Astrocyte (in vitro differentiated cells and primary cell): ENCODE measurements around the gene SERTAD4. TPM values are rescaled to one million over a fixed set of nuclear protein-coding genes. Genes with fewer than 3 reads are reported as not detected.
"Not testable (repeated sequence)": the region's sequence is repeated elsewhere in the genome, so short reads cannot be mapped to it uniquely, and the experiment has no call there.

ENCODE experiments used
- DNase-seq: peaks from one replicate; pipeline ENCODE4 v3.0.0-alpha.2; 2010; ENCODE audit warnings: low read depth
- FAIRE-seq: peaks from 2 replicates; lab custom pipeline; 2011; peaks lifted over from hg19 to GRCh38; lab: Jason Lieb, UNC
- H2AFZ ChIP-seq: 2 replicates; pipeline ENCODE4 v1.6.0; 2012; ENCODE audit warnings: low read depth, low read length, inconsistent platforms
- H3K27ac ChIP-seq: 2 replicates; pipeline ENCODE4 v1.5.1; 2011; ENCODE audit warnings: low read depth, low read length, inconsistent platforms
- H3K27me3 ChIP-seq: 2 replicates; pipeline ENCODE4 v1.6.0; 2011; ENCODE audit warnings: low read length, inconsistent platforms; ENCODE audit not compliant: insufficient read depth
- H3K36me3 ChIP-seq: 2 replicates; pipeline ENCODE4 v1.5.1; 2011; ENCODE audit warnings: low read length, inconsistent platforms; ENCODE audit not compliant: insufficient read depth
- H3K4me1 ChIP-seq: 2 replicates; pipeline ENCODE4 v1.5.1; 2011; ENCODE audit warnings: low read length, inconsistent platforms; ENCODE audit not compliant: insufficient read depth
- H3K4me2 ChIP-seq: 2 replicates; pipeline ENCODE4 v1.6.0; 2012; ENCODE audit warnings: low read length, inconsistent platforms
- H3K4me3 ChIP-seq: 2 replicates; pipeline ENCODE4 v1.5.1; 2011; ENCODE audit warnings: low read depth, mild to moderate bottlenecking, low read length, inconsistent platforms; ENCODE audit not compliant: insufficient read depth
- H3K79me2 ChIP-seq: 2 replicates; pipeline ENCODE4 v1.6.0; 2012; ENCODE audit warnings: mild to moderate bottlenecking, low read length, inconsistent platforms; ENCODE audit not compliant: insufficient read depth
- H3K9ac ChIP-seq: 2 replicates; pipeline ENCODE4 v1.6.0; 2012; ENCODE audit warnings: mild to moderate bottlenecking, low read length, inconsistent platforms
- H3K9me3 ChIP-seq: 2 replicates; pipeline ENCODE4 v1.5.1; 2012; ENCODE audit warnings: low read depth, mild to moderate bottlenecking, low read length, inconsistent platforms; ENCODE audit not compliant: insufficient read depth
- H4K20me1 ChIP-seq: 2 replicates; pipeline ENCODE4 v1.6.0; 2012; ENCODE audit warnings: low read length, inconsistent platforms; ENCODE audit not compliant: insufficient read depth
- H3K27ac Mint-ChIP-seq: one replicate; pipeline ENCODE4 v1.8.0; 2021; ENCODE audit warnings: mild to moderate bottlenecking, mixed read lengths; ENCODE audit not compliant: unreplicated experiment
- H3K27me3 Mint-ChIP-seq: one replicate; pipeline ENCODE4 v1.8.0; 2021; ENCODE audit warnings: low read depth, mixed read lengths; ENCODE audit not compliant: unreplicated experiment
- H3K36me3 Mint-ChIP-seq: one replicate; pipeline ENCODE4 v1.8.0; 2021; ENCODE audit warnings: low read depth, mixed read lengths; ENCODE audit not compliant: unreplicated experiment
- H3K4me1 Mint-ChIP-seq: one replicate; pipeline ENCODE4 v1.8.0; 2021; ENCODE audit warnings: low read depth, mixed read lengths; ENCODE audit not compliant: unreplicated experiment
- H3K4me3 Mint-ChIP-seq: one replicate; pipeline ENCODE4 v1.8.0; 2021; ENCODE audit warnings: mild to moderate bottlenecking, moderate library complexity, mixed read lengths; ENCODE audit not compliant: unreplicated experiment
- H3K9me3 Mint-ChIP-seq: one replicate; pipeline ENCODE4 v1.8.0; 2021; ENCODE audit warnings: mild to moderate bottlenecking, mixed read lengths; ENCODE audit not compliant: unreplicated experiment
- CTCF ChIP-seq: IDR thresholded peaks from 2 replicates; pipeline ENCODE4 v1.5.1; 2011; ENCODE audit warnings: low read depth, mild to moderate bottlenecking, inconsistent platforms, low read length, moderate library complexity; ENCODE audit not compliant: insufficient read depth
- EZH2 ChIP-seq: IDR thresholded peaks from 2 replicates; pipeline ENCODE4 v1.6.1; 2012; ENCODE audit warnings: mild to moderate bottlenecking, low read length, inconsistent platforms; ENCODE audit not compliant: insufficient read depth
- total RNA-seq: library from RNA; stranded (reverse); gene quantifications from 2 replicates; pipeline ENCODE4 v1.2.1, GENCODE V29; 2021

The SERTAD4 gene
- total RNA-seq, 1 donor from 2014 or later, result 4.6 TPM

GRCh38 chr1:210264496-210265380 is 32.1 kb downstream of the SERTAD4 start:
- H3K36me3 ChIP-seq, result no peaks in the 10 kb centered on the region
- Mint-ChIP-seq H3K27me3 (no peaks in the 10 kb centered on the region), H3K4me1 (peaks cover 6% of the 10 kb centered on the region), H3K36me3 (peaks cover 3% of the 10 kb centered on the region), H3K4me3 (no peak overlapping the region), H3K9me3 (peaks cover 3% of the 10 kb centered on the region), H3K27ac (no peak overlapping the region)
- no peaks in the 10 kb centered on the region for H3K9me3 ChIP-seq
- no peak overlapping the region for H3K4me3 ChIP-seq
- peak; percentile 32 for DNase-seq
- H3K79me2 ChIP-seq, result no peaks in the 10 kb centered on the region
- no peak overlapping the region for H3K27ac ChIP-seq
- peak overlapping the region; percentile 17 for H3K4me2 ChIP-seq
- H3K9ac ChIP-seq, result no peak overlapping the region
- H3K4me1 ChIP-seq, result peaks cover 40% of the 10 kb centered on the region
- H4K20me1 ChIP-seq, result no peaks in the 10 kb centered on the region
- peak; percentile 82 for FAIRE-seq
- no peak overlapping the region for H2AFZ ChIP-seq
- no peak for TF ChIP-seq EZH2
- no peak for TF ChIP-seq CTCF
- H3K27me3 ChIP-seq, result no peaks in the 10 kb centered on the region

DNA sequence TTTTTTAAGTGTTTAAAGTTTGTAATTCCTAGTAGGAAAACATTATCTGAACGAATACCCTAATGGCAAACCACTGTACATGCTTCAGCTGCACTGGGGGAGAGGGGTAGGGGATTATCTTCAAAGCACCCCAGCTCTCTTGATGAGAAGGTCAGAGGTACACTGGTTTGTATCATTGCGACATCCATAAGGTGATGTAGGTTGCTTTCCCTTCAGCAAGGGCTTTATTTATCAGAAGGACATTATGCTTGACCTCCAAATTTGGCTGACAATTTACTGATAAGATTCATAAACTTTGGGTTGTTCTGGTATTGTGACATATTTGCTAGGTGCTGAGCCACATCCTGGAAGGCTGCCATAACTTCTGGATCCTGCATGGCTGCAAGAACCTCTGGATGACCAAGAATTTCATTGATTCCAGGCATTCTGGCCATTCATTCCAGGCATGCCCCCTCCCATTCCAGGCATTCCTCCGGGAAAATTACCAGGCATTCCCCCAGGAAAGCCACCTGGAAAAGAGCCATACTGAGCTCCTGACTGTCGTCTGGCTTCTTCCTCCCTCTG is 32.9 kb downstream of the SERTAD4 start:
- H2AFZ ChIP-seq, H3K27me3 Mint-ChIP-seq, H3K27ac ChIP-seq, FAIRE-seq, H3K36me3 ChIP-seq, H3K36me3 Mint-ChIP-seq, H3K4me3 Mint-ChIP-seq, H3K9ac ChIP-seq, H3K4me1 Mint-ChIP-seq, H3K79me2 ChIP-seq, H3K9me3 ChIP-seq, H3K27me3 ChIP-seq, H3K4me3 ChIP-seq, H3K9me3 Mint-ChIP-seq, H4K20me1 ChIP-seq: not testable (repeated sequence)
- DNase-seq, result peak; percentile 79
- H3K27ac Mint-ChIP-seq, result peak overlapping the region; percentile 1
- peak overlapping the region; percentile 17 for H3K4me2 ChIP-seq
- H3K4me1 ChIP-seq, result peaks cover 40% of the 10 kb centered on the region

DNA sequence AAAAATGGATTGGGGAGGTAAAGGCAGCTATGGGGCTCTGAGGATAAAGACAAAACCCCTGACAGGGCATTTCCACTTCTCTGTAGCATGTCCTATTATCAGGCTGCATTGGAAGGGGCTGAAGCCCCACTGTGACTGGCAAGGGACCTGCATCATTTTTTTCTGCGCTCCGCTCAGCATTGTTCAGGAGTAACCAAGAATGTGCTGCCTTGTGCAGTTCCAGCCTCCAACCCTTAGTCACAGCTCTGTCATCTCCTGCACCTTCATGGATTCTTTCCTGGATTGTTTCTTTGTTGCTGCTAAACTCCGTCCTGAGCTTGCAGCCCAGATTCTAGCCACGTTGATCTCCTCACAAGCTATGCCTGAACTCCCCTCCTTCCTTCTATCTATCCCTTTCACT is 37.4 kb downstream of the SERTAD4 start:
- H3K4me1 ChIP-seq, result peaks cover 12% of the 10 kb centered on the region
- no peak overlapping the region for H2AFZ ChIP-seq
- FAIRE-seq, result no peak
- Mint-ChIP-seq H3K36me3 (peaks cover 3% of the 10 kb centered on the region), H3K9me3 (peaks cover 3% of the 10 kb centered on the region), H3K27ac (no peak overlapping the region), H3K4me1 (peaks cover 9% of the 10 kb centered on the region), H3K4me3 (no peak overlapping the region), H3K27me3 (no peaks in the 10 kb centered on the region)
- no peak overlapping the region for H3K27ac ChIP-seq
- H3K4me2 ChIP-seq, result peak overlapping the region; percentile 32
- no peaks in the 10 kb centered on the region for H3K79me2 ChIP-seq
- H3K27me3 ChIP-seq, result peaks cover 2% of the 10 kb centered on the region
- no peak for TF ChIP-seq CTCF
- no peak for TF ChIP-seq EZH2
- no peak overlapping the region for H3K9ac ChIP-seq
- no peaks in the 10 kb centered on the region for H4K20me1 ChIP-seq
- H3K4me3 ChIP-seq, result no peak overlapping the region
- DNase-seq, result no peak
- no peaks in the 10 kb centered on the region for H3K9me3 ChIP-seq
- H3K36me3 ChIP-seq, result no peaks in the 10 kb centered on the region
